Measurements from ENCODE around the gene TK1. TPM values are rescaled to one million over a fixed set of nuclear protein-coding genes. Genes with fewer than 3 reads are reported as not detected.

Gene TK1
- total and polyA plus RNA-seq, 4 experiments from 2014 or later: 0.55 to 1.4 (median 0.88) TPM; not detected in 1

- Mint-ChIP-seq H3K27ac (peak overlapping the region in 6 of 7 donors; percentile 10 to 83 (median 68)), H3K27me3 (no peaks in the 10 kb centered on the region), H3K36me3 (peaks cover 0 to 26% of the 10 kb centered on the region in 2 donors), H3K4me3 (peak overlapping the region in 7 of 8 donors; percentile 11 to 76 (median 61)), H3K9me3 (peaks cover 0 to 1% (median 0%) of the 10 kb centered on the region in 8 donors), H3K4me1 (peaks cover 26 to 67% (median 43%) of the 10 kb centered on the region in 4 donors)
- Histone ChIP-seq H3K4me1 (ENCODE audit: insufficient read depth, low read length) (peaks cover 53% of the 10 kb centered on the region), H3K36me3 (ENCODE audit: insufficient read depth, low read length) (peaks cover 4% of the 10 kb centered on the region), H3K27me3 (ENCODE audit: insufficient read depth, low read length) (no peaks in the 10 kb centered on the region), H3K4me3 (ENCODE audit: low read length in 2 of 2) (no peak overlapping the region), H3K9me3 (ENCODE audit: control insufficient read depth in 1 of 2, low read length in 2 of 2) (no peaks in the 10 kb centered on the region), H3K27ac (ENCODE audit: low read depth, low read length) (no peak overlapping the region)
- POLR2A ChIA-PET (ENCODE audit: partially characterized antibody): interaction anchor here (1.0 to 9.1 kb wide), 5 partner anchors 16 to 45 kb away, joined by 3 to 170 read pairs (median 5); partner anchors contain the start of genes TK1 and TMC8
- intact Hi-C loops (cut with micrococcal nuclease): no loop called here
- no peak for DNase-seq
- CTCF ChIA-PET (ENCODE audit: partially characterized antibody): interaction anchor here (1.1 to 1.8 kb wide), 2 partner anchors 11 to 79 kb away, joined by 4 read pairs; no protein-coding TSS in a partner anchor
Observed at GRCh38 chr17:78170692-78171590, 15.9 kb downstream of the TK1 start.

DNA sequence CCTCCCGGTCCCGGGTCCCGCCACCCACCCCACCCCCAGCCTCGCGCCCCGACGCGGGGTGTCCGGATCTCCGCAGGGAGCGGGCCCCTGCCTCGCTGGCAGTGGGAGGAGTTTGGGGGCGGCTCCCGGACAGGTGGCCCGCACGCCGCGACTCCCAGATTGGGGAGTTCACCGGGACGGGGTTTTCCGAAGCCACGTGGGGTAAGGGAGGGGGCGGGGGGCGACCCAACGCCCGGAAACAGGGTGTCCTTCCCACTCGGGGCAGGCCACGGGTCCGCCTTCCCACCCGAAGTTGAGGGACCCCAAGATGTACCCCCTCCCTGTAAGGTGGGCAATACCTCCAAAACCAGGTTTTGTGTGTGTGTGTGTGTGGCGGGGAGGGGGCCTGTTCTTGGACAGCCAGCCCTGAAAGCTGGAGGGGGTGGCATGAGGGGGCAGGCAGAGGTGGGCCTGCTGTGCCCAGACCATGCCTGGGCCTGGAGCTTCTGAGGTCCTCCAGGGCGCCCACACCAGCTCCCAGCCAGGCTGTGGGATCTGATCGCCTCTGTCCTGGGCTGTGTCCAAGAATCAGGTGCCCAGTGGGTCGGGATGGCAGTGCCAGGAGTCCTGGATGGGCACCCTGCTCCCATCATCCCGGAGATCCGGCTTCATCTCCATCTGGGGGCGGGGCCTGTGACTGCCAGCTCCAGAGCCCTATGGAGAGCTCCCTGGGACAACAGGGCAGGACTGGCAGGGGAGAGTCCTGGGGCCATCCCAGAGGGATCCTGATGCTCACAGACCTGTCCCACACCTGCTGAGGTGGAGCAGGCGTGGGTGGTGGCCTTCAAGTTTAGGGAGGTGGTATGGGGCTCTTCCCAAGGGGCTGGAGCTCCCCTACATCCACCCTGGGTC lies 17.7 kb downstream of the TK1 start:
- H3K27me3 ChIP-seq (ENCODE audit: insufficient read depth, low read length): no peaks in the 10 kb centered on the region
- ChIA-PET POLR2A (ENCODE audit: partially characterized antibody) (interaction anchor here (0.8 to 9.1 kb wide), 13 partner anchors 10 to 211 kb away, joined by 3 to 170 read pairs (median 4); partner anchors contain the start of genes TMC8 and TNRC6C), CTCF (ENCODE audit: partially characterized antibody) (interaction anchor here (0.6 to 1.8 kb wide), 4 partner anchors 10 to 93 kb away, joined by 3 to 4 read pairs (median 4); no protein-coding TSS in a partner anchor)
- Mint-ChIP-seq H3K36me3 (peaks cover 0 to 26% of the 10 kb centered on the region in 2 donors), H3K4me1 (peaks cover 25 to 52% (median 40%) of the 10 kb centered on the region in 4 donors), H3K9me3 (peaks cover 0 to 1% (median 0%) of the 10 kb centered on the region in 8 donors), H3K4me3 (peak overlapping the region; percentile 64 to 83 (median 74)), H3K27me3 (no peaks in the 10 kb centered on the region), H3K27ac (peak overlapping the region; percentile 57 to 84 (median 79))
- H3K27ac ChIP-seq (ENCODE audit: low read depth, low read length): peak overlapping the region; percentile 87
- intact Hi-C loops (cut with micrococcal nuclease): loop anchor here (1.0 to 2.0 kb wide), 2 partner anchors 29 to 38 kb away; partner anchors contain the start of gene TMC8
- H3K9me3 ChIP-seq (ENCODE audit: control insufficient read depth in 1 of 2, low read length in 2 of 2): no peaks in the 10 kb centered on the region
- H3K36me3 ChIP-seq (ENCODE audit: insufficient read depth, low read length): peaks cover 4% of the 10 kb centered on the region
- DNase-seq: peak; percentile 33 to 82 (median 42)
- H3K4me3 ChIP-seq (ENCODE audit: low read length in 2 of 2): peak overlapping the region; percentile 42 to 60
- peaks cover 49% of the 10 kb centered on the region for H3K4me1 ChIP-seq (ENCODE audit: insufficient read depth, low read length)

DNA sequence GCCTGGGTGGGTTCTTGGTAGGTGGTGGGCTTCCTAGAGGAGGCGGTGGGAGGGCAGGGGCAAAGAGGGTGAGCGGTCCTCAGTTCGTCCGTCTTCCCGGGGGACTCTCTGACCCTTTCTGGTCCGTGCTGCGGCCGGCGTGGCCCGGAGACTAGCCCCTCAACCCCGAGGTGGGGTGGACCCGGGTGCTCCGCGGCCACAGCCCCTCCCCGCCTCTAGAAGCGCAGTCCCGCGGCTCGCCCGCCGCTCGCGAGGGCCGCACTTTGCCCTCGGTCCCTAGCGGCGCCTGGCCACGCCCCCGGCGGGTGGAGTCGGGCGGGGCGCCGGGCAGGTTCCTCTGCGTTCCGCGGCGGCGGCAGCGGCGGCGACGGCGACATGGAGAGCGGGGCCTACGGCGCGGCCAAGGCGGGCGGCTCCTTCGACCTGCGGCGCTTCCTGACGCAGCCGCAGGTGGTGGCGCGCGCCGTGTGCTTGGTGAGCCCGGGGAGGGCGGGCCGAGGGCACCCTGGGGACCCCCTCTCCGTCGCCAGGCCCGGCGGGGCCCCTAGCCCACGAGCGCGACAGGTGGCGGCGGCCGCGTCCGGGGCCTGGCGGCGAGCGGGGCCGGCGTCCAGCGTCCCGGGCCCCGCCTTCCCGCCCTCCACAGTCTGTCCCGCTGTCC lies 18.5 kb downstream of the TK1 start, which contains the start of gene SYNGR2:
Gene SYNGR2, plus strand, starts transcription at position 340 of the 661 bp plus-strand sequence. Its CDS starts 36 bp downstream, at position 376.
- Histone ChIP-seq H3K27me3 (ENCODE audit: insufficient read depth, low read length) (no peaks in the 10 kb centered on the region), H3K27ac (ENCODE audit: low read depth, low read length) (peak within 1 kb of the TSS; percentile 87), H3K4me3 (ENCODE audit: low read length in 2 of 2) (peak within 1 kb of the TSS; percentile 42 to 60), H3K36me3 (ENCODE audit: insufficient read depth, low read length) (peaks cover 4% of the 10 kb centered on the region), H3K9me3 (ENCODE audit: control insufficient read depth in 1 of 2, low read length in 2 of 2) (no peaks in the 10 kb centered on the region), H3K4me1 (ENCODE audit: insufficient read depth, low read length) (peaks cover 41% of the 10 kb centered on the region)
- ChIA-PET CTCF (ENCODE audit: partially characterized antibody) (interaction anchor here (1.4 kb wide), 1 partner anchor 11 kb away, joined by 3 read pairs; no protein-coding TSS in a partner anchor), POLR2A (ENCODE audit: partially characterized antibody) (interaction anchor here (1.0 to 9.1 kb wide), 8 partner anchors 29 to 59 kb away, joined by 3 to 170 read pairs (median 4); no protein-coding TSS in a partner anchor)
- DNase-seq: peak; percentile 82 to 90 (median 88)
- Mint-ChIP-seq H3K27me3 (no peaks in the 10 kb centered on the region), H3K4me3 (peak within 1 kb of the TSS; percentile 64 to 84 (median 74)), H3K9me3 (peaks cover 0 to 1% (median 0%) of the 10 kb centered on the region in 8 donors), H3K27ac (peak within 1 kb of the TSS; percentile 57 to 84 (median 79)), H3K4me1 (peaks cover 17 to 44% (median 32%) of the 10 kb centered on the region in 4 donors), H3K36me3 (peaks cover 0 to 23% of the 10 kb centered on the region in 2 donors)
- intact Hi-C loops (cut with micrococcal nuclease): loop anchor here (1.0 to 2.0 kb wide), 2 partner anchors 28 to 38 kb away; partner anchors contain the start of gene TMC8

DNA sequence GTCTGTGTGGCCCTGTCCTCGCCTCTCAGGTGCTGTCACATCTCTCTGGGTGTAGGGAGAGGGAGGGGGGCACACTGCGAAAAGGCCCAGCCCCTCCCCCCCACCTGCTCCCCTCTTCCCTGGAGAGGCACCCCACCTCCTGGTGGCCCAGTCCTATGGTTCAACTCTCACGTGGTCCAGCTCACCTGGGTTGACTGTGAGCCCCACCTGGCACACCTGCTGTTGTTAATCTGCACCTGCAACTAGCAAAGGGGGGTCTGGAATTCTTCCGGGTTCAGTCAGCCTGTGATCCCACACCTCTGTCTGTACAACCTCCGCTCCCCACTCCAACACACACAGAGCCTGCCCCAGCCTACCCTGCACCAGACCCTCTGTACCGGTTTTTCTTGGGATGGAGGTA lies 20.4 kb downstream of the TK1 start:
- H3K4me3 ChIP-seq (ENCODE audit: low read length in 2 of 2): no peak overlapping the region
- H3K27me3 Mint-ChIP-seq: no peaks in the 10 kb centered on the region
- no peak overlapping the region for H3K27ac ChIP-seq (ENCODE audit: low read depth, low read length)
- no peak overlapping the region for H3K4me3 Mint-ChIP-seq
- ChIA-PET POLR2A (ENCODE audit: partially characterized antibody) (interaction anchor here (1.0 kb wide), 1 partner anchor 21 kb away, joined by 5 read pairs; the partner anchor contains the start of gene C17orf99), CTCF (ENCODE audit: partially characterized antibody) (no interaction called here)
- peaks cover 25% of the 10 kb centered on the region for H3K4me1 ChIP-seq (ENCODE audit: insufficient read depth, low read length)
- no peak overlapping the region for H3K27ac Mint-ChIP-seq
- H3K36me3 ChIP-seq (ENCODE audit: insufficient read depth, low read length): peaks cover 4% of the 10 kb centered on the region
- peaks cover 0 to 9% of the 10 kb centered on the region in 2 donors for H3K36me3 Mint-ChIP-seq
- intact Hi-C loops (cut with micrococcal nuclease): no loop called here
- peaks cover 0 to 1% (median 0%) of the 10 kb centered on the region in 8 donors for H3K9me3 Mint-ChIP-seq
- DNase-seq: no peak
- H3K27me3 ChIP-seq (ENCODE audit: insufficient read depth, low read length): no peaks in the 10 kb centered on the region
- no peaks in the 10 kb centered on the region for H3K9me3 ChIP-seq (ENCODE audit: control insufficient read depth in 1 of 2, low read length in 2 of 2)
- peaks cover 6 to 25% (median 13%) of the 10 kb centered on the region in 4 donors for H3K4me1 Mint-ChIP-seq

- Histone ChIP-seq H3K27me3 (ENCODE audit: insufficient read depth, low read length) (no peaks in the 10 kb centered on the region), H3K27ac (ENCODE audit: low read depth, low read length) (no peak overlapping the region), H3K4me3 (ENCODE audit: low read length in 2 of 2) (no peak overlapping the region), H3K9me3 (ENCODE audit: control insufficient read depth in 1 of 2, low read length in 2 of 2) (no peaks in the 10 kb centered on the region), H3K4me1 (ENCODE audit: insufficient read depth, low read length) (peaks cover 16% of the 10 kb centered on the region), H3K36me3 (ENCODE audit: insufficient read depth, low read length) (no peaks in the 10 kb centered on the region)
- H3K9me3 Mint-ChIP-seq: peaks cover 0 to 1% (median 0%) of the 10 kb centered on the region in 8 donors
- POLR2A ChIA-PET (ENCODE audit: partially characterized antibody): interaction anchor here (1.0 to 1.1 kb wide), 2 partner anchors 21 to 40 kb away, joined by 3 read pairs; no protein-coding TSS in a partner anchor
- H3K27ac Mint-ChIP-seq: no peak overlapping the region
- H3K4me3 Mint-ChIP-seq: no peak overlapping the region
- intact Hi-C loops (cut with micrococcal nuclease): no loop called here
- DNase-seq: no peak
- no peaks in the 10 kb centered on the region for H3K27me3 Mint-ChIP-seq
- H3K4me1 Mint-ChIP-seq: peaks cover 2 to 13% (median 7%) of the 10 kb centered on the region in 4 donors
- CTCF ChIA-PET (ENCODE audit: partially characterized antibody): interaction anchor here (1.3 to 1.5 kb wide), 2 partner anchors 10 to 12 kb away, joined by 4 to 5 read pairs; no protein-coding TSS in a partner anchor
- no peaks in the 10 kb centered on the region for H3K36me3 Mint-ChIP-seq
Observed at GRCh38 chr17:78164748-78165607, 21.9 kb downstream of the TK1 start.

Measured in CD4-positive, alpha-beta memory T cell (primary cell).